Breast epithelium (tissue), 3 donors: ENCODE measurements around the gene ABHD16B.

Source experiments
- CTCF ChIP-seq, 3 donors: fragments of 450-650 bp; IDR thresholded peaks; one replicate each; pipeline ENCODE4 v1.5.1; 2016 to 2017; ENCODE audit warnings: antibody characterized with exemption in 3 of 3, mild to moderate bottlenecking in 3 of 3, moderate library complexity in 3 of 3
- POLR2A ChIP-seq: fragments of 450-650 bp; IDR thresholded peaks from one replicate; pipeline ENCODE4 v1.6.1; 2016; ENCODE audit warnings: antibody characterized with exemption, mild to moderate bottlenecking, moderate library complexity
- POLR2AphosphoS5 ChIP-seq, 3 donors: sonication (generic); formaldehyde crosslinking; IDR thresholded peaks; one replicate each; pipeline ENCODE4 v1.6.1; 2017; ENCODE audit warnings: antibody characterized with exemption in 3 of 3

GRCh38 chr20:63881451-63882226, 20.3 kb downstream of the ABHD16B start:
- TF ChIP-seq POLR2A (no peak), CTCF (IDR thresholded peaks at IDR 0.05) (no peak), POLR2AphosphoS5 (IDR thresholded peaks at IDR 0.05) (no peak)
